Measurements from ENCODE around the gene MUC5AC. TPM values are rescaled to one million over a fixed set of nuclear protein-coding genes. Genes with fewer than 3 reads are reported as not detected.

Gene MUC5AC
- total RNA-seq, 2 donors from 2014 or later = not detected

DNA sequence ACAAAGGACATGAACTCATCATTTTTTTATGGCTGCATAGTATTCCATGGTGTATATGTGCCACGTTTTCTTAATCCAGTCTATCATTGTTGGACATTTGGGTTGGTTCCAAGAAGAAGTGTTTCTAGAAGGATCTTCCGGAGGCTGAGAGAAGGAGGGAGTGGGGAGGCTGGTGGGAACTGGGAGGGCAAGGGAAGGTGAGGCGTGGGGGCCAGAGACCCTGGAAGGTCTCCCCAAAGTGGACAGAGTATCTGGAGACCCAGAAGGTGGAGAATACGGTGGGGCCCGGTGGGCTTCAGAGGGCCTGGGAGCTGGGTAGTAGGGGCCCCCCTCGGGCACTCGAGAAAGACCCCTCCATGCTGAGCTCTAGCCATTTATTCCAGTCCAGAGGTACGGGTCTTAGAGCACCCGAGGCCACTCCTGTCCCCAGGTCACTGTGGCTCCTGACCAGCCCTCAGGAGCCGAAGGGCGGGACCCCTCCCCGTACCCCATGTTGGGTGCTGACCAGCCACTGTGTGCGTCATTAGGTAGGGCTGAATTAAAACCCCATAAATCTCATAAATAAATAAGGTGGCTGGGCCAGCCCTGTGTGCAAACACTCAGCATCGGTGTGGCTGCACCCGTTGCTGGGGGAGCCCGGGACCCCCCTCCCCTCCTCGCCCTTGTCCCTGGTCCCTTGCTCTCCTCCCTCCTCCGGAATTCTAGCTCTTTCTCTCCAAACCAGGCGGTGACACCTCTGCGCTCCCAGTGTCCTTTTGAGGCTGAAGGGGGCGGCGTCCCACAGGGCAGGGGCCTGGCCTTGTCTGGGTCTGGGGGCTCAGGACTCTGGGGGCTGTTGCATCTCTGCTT, 38.8 kb upstream of the MUC5AC start:
- TF ChIP-seq, protein P1, sequence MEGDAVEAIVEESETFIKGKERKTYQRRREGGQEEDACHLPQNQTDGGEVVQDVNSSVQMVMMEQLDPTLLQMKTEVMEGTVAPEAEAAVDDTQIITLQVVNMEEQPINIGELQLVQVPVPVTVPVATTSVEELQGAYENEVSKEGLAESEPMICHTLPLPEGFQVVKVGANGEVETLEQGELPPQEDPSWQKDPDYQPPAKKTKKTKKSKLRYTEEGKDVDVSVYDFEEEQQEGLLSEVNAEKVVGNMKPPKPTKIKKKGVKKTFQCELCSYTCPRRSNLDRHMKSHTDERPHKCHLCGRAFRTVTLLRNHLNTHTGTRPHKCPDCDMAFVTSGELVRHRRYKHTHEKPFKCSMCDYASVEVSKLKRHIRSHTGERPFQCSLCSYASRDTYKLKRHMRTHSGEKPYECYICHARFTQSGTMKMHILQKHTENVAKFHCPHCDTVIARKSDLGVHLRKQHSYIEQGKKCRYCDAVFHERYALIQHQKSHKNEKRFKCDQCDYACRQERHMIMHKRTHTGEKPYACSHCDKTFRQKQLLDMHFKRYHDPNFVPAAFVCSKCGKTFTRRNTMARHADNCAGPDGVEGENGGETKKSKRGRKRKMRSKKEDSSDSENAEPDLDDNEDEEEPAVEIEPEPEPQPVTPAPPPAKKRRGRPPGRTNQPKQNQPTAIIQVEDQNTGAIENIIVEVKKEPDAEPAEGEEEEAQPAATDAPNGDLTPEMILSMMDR (IDR thresholded peaks at IDR 0.05) = no peak

DNA sequence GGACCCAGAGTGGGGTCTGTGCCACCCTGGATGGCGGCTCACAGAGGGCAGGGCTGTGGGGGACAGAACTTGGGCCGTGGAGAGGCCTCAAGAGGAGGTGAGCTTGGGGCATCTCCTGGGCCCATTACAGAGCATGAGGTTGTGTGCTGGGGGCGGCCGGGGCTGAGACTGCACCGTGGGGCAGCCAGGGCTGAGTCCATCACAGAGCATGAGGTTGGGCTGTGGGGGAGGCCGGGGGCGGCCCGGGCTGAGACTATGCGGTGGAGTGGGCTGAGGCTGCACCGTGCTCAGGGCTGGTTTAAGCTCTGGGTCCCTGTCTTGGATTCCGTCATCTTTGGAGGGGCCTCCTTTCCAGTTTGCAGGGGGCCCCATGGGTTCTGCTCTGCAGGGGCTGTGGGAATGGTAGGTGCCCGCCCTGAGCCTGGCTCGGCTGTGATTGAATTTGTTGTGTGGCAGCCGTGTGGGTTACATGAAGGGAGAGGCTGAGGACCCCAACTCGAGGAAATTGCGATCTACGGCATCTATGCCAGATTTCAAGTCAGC, 38.1 kb upstream of the MUC5AC start:
- Histone ChIP-seq H3K27ac (no peak overlapping the region), H3K4me3 (no peak overlapping the region), H3K4me1 (no peaks in the 10 kb centered on the region), H3K36me3 (no peaks in the 10 kb centered on the region), H3K27me3 (no peaks in the 10 kb centered on the region), H3K9me3 (no peaks in the 10 kb centered on the region)
- DNase-seq (ENCODE audit: low spot score) = no peak
- TF ChIP-seq, protein P1 (IDR thresholded peaks at IDR 0.05) = no peak

More for the DNA sequence above, 38.8 kb upstream of the MUC5AC start:
- H3K4me3 ChIP-seq = no peak overlapping the region
- no peaks in the 10 kb centered on the region for H3K36me3 ChIP-seq
- no peak for DNase-seq (ENCODE audit: low spot score)
- H3K27ac ChIP-seq = no peak overlapping the region
- H3K4me1 ChIP-seq = no peaks in the 10 kb centered on the region
- H3K9me3 ChIP-seq = no peaks in the 10 kb centered on the region
- H3K27me3 ChIP-seq = no peaks in the 10 kb centered on the region

DNA sequence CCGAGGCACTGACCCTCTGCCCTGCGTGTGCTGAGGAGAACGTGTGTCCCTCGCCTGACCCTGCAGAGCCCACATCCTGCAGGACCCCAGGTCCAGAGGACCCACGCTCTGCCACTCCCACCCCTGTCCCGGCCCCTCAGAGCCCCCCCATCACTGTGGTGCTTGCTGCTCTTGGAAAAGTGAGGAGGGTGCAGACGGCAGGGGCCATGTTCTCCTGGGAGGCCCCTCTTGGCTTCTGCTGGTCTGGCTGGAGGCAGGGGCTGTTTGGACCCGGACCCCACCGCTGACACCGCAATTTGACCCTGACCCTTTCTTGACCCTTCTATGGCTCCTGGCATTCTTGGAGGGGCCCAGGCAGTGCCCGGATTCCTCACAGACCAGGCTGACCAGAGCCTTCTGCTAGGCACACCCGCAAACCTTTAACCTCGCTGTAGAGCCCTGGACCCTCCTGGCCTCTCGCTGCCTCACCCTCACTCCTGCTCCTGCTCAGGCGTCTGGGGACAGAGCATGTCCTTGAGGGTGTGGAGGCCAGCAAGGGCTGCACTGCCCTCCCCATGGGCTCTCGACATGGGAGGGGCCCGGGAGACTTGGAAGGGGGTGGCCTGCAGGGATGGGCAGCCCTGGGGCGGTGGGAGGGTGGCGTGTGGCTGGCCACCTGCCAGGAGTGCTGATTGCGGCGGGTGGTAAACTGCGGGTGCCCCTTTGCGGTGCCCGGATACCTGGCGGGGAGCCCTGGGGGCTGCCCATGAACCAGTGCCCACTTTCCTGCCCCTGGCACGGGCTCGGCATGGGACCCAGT, 37.0 kb upstream of the MUC5AC start:
- Histone ChIP-seq H3K4me3 (no peak overlapping the region), H3K27ac (no peak overlapping the region), H3K4me1 (no peaks in the 10 kb centered on the region), H3K27me3 (no peaks in the 10 kb centered on the region), H3K9me3 (no peaks in the 10 kb centered on the region), H3K36me3 (no peaks in the 10 kb centered on the region)
- DNase-seq (ENCODE audit: low spot score) = no peak
- TF ChIP-seq, protein P1 (IDR thresholded peaks at IDR 0.05) = no peak

DNA sequence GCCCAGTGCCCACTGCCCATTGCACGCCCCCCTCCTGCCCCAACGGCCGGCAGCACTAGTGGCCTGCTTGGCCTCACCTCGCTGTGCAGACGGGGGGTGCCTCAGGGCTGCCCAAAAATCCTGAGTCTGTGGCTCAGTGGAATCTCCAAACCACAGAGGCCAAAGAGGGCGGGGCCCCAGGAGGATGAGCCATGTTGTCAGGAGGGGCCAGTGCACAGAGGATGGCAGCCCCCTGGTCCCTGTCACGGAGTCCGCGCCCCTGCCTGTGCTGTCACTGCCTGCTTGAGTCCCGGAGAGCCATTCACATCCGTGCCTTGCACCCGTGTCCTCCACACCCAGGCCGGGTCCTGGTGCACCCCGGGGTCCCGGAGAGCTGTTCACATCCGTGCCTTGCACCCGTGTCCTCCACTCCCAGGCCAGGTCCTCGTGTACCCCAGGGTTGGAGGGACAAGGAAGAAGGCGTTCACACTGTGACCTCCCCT, 36.4 kb upstream of the MUC5AC start:
- Histone ChIP-seq H3K36me3 (no peaks in the 10 kb centered on the region), H3K27me3 (no peaks in the 10 kb centered on the region), H3K27ac (no peak overlapping the region), H3K4me1 (no peaks in the 10 kb centered on the region), H3K4me3 (no peak overlapping the region), H3K9me3 (no peaks in the 10 kb centered on the region)
- DNase-seq (ENCODE audit: low spot score) = no peak
- TF ChIP-seq, protein P1 (IDR thresholded peaks at IDR 0.05) = no peak

DNA sequence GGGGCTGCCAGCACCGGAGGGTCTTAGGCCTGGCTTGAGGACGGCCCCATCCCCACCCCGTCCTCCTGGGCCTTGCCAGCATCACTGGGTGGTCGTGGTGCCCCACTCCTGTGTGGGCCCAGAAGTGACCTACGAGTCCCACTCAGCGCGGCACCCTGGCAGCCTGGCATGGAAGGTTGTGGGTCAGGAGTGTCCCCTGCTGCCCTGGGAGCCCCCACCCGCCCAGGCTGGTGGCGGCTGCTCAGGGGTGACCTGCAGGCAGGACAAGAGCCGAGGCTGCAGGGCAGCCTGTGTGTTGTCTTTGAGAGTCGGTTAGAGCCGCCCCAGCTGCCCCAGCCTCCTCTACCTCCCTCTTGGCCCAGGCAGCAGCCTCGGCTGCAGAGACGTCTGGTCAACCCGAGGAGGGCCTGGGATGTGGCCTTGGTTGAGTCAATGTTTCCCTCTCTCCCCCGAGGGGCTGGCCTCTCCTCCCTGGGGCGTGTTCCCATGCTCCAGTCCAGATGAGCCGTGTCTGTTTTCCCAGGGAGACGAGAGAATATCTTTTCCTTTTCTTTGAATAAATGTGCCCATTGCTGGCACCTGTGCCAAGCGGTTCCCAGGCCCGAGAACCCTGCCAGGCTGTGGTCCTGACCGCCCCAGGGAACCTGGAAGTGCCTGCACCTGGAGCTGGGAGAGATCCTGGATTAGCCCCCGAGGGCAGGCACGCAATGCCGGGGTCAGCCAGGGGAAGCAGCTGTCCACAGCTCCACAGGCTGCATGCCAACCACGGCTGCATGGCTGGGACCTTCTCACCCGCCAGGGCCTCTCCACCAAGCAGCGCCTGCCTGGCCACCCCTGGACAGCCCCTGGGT, 35.7 kb upstream of the MUC5AC start:
- H3K27me3 ChIP-seq = no peaks in the 10 kb centered on the region
- H3K4me1 ChIP-seq = no peaks in the 10 kb centered on the region
- H3K36me3 ChIP-seq = no peaks in the 10 kb centered on the region
- no peak for DNase-seq (ENCODE audit: low spot score)
- no peak overlapping the region for H3K4me3 ChIP-seq
- no peak overlapping the region for H3K27ac ChIP-seq
- TF ChIP-seq, protein P1 (IDR thresholded peaks at IDR 0.05) = no peak
- no peaks in the 10 kb centered on the region for H3K9me3 ChIP-seq

Measured in right atrium auricular region (tissue), 2 donors.